GM21723 (cell line): ENCODE measurements around the gene BRIP1.
A peak's percentile ranks its signal among the peaks of the same experiment; 100 is the strongest.
"Not testable (repeated sequence)": the region's sequence is repeated elsewhere in the genome, so short reads cannot be mapped to it uniquely, and the experiment has no call there.

ENCODE experiments used
- ATAC-seq: cut with Tn5 transposase; IDR thresholded peaks from one replicate; pipeline ENCODE4 v1.9.1; 2021; ENCODE audit warnings: mild to moderate bottlenecking, moderate library complexity; ENCODE audit not compliant: unreplicated experiment

BRIP1 gene

DNA sequence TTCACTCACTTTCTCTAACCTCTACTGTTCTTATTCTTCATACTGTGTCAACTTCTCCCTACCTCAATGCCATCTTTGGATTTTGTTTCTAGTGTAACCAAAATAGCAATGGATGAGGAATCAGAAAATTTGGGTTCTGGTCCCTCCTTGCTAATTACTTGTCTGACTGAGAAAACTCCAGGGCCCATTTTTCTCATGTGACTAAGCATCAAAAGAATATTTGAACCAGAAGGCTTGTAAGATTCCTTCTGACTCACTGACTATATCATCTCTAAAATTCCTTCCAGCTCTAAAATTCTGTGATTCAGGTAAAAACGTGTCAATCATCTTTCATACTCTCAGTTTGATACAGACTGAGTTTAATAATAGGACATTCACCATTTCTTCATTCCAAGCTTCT lies 57.9 kb downstream of the BRIP1 start:
- no peak for ATAC-seq

DNA sequence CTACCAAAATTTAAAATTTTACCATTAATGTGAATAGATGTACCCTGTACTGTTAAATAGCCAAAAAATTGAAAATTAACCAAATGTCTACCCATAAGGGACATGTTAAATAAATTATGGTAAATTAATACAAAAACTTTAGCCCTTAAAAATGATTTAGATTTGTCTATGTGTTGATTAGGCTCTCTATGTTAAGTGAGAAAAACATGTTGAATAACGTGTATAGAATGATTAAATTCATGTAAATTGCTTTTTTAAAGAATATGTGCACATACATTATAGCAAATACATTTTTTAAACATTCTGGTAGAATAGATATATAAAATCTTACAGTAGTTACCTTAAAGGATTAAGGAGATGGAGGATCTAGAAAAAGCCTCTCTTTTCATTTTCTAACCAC lies 59.5 kb downstream of the BRIP1 start:
- no peak for ATAC-seq

DNA sequence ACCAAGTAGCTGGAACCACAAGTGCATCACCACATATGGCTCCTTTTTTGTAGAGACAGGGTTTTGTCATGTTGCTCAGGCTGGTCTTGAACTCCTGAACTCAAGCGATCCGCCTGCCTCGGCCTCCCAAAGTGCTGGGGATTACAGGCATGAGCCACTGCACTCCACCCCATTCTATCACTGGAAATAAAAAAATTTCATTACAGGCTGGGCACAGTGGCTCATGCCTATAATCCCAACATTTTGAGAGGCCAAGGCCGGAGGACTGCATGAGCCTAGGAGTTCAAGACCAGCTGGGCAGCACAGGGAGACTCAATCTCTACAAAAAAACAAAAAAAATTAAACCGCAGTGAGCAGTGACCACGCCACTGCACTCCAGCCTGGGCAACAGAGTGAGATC lies 60.1 kb downstream of the BRIP1 start:
- ATAC-seq = no peak

DNA sequence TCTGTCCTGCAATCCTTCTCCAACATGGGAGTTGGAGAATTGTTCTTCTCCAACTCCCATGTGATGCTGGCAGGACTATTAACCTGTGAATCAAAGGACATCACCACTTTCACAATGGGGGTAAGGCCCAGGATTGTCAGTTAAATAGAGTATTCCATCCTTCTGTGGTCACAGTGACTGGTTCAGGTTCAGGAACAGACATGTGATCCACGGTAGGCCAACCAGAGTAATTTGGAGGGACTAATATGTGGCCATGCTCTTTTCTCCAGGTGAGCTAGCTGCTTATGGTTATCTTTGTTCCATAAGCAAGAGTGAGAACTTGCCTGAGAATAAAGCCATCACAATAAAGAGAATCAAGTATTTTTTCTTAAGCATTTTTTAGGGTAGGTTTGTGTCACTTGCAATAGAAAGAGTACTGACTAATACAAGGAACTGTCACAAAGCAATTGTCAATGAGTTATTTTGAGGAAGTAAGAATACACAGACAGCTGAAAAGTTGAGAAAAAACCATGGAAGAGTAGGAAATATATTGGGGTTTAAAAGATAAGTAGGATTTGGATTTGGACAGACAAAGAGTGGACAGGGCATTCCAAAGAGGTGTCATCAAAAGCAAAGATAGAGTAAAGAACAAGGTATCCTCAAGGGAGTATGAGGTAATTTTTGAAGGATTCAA lies 63.4 kb downstream of the BRIP1 start:
- ATAC-seq = no peak

DNA sequence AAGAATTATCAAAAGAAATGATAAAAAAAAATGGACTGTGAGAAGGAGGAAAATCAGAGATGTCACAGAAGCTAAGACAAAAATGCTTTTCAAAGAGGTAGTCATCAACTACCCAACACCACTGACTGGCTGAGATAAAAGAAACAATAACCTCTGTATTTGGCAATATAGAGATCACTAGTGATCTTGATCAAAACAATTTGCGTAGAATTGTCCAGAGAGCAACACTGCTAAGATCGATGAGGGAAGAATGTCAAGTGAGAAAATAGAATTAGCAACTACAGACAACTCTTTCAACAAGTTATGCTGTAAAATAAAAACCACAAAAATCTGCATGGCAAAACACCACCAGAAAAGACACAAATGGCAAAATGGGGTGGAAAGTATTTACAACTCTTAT lies 66.0 kb downstream of the BRIP1 start:
- ATAC-seq = no peak

DNA sequence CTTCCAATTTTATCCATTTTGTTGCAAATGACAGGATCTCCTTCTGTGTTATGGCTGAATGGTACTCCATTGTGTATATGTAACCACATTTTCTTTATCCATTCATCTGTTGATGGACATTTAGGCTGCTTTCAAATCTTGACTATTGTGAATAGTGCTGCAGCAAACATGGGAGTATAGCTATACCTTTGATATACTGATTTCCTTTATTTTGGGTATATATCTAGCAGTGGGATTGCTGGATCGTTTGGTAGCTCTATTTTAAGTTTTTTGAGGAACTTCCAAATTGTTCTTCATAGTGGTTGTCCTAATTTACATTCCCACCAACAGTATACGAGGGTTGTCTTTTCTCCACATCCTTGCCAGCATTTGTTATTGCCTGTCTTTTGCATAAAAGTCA lies 67.8 kb downstream of the BRIP1 start:
- ATAC-seq = no peak

DNA sequence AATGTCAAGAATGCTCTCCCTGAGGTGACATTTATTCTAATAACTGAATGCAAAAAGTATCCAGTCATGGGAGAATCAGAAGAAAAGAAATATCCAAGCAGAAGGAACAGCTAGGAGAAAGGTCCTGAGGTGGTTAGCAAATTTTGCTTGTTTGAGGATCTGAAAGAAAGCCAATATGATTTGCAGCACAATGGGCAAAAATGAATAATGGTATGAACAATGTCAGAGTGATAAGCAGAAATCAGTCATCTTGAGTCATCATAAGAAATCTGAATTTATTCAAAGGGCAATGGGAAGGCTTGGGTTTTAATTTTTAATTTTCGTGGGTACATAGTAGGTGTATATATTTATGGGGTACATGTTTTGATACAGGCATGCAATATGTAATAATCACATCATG lies 68.5 kb downstream of the BRIP1 start:
- no peak for ATAC-seq

DNA sequence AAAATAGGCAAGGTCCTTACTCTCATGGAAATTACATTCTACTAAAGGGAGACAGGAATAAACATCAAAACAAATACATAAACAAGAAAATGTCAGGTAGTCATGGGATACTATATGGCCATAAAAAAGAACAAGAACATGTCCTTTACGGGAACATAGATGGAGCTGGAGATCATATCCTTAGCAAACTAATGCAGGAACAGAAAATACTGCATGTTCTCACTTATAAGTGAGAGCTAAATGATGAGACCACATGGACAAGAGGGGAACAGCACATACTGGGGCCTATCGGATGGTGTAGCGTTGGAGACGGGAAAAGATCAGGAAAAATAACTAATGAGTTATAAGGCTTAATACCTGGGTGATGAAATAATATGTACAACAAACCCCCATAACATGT lies 69.1 kb downstream of the BRIP1 start:
- no peak for ATAC-seq

DNA sequence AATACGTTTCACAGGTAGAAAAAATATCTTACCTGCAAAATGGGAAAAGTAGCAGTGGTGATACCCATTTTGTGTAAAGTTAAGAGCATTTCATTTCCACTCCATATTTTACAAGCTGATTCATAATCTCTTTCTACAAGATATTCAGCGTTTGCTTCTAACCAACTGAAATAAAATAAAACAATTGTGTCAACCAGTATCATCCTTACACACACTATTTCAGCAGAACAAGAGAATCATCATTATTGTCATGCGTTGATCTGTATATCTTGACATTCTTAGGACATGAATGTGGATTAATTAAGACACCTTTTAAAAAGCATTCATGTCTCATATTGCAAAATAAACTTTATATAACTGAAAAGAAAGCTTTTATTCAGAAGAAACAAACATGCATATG lies 69.8 kb downstream of the BRIP1 start:
- no peak for ATAC-seq

DNA sequence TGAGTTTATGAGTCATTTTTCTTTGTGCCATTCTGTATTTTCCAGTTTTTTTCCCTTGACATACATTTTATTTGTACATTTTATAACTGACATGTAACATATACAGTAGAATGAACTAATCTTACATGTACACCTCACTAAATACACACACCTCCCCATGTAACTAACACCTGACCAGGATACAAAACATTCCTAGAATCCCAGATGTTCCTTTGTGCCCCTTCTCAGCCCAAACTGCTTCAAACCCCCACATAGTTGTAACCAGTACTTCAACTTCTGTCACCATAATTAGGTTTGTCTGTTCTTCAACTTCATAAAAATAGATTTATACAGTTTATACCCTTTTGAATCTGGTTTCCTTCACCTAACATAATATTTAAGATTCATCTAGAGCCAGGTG lies 73.5 kb downstream of the BRIP1 start:
- no peak for ATAC-seq

DNA sequence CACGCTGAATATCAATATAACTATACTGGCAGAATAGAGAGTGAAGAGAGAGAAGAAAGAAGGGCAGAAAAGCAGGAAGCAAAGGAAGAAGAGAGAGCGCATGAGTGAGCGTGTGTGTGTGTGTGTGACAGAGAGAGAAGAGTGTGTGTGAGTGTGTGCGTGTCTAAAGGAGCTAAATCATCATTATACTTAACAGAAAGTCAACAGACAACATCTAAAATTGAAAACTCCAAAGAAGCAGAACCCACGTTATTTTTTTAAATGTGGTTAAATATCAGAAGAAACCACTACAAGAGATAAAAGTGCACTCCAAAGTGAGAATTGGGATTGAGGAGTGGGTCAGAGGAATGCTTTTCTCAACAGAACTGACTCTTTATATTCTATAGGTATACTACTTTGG lies 77.2 kb downstream of the BRIP1 start:
- ATAC-seq = no peak

DNA sequence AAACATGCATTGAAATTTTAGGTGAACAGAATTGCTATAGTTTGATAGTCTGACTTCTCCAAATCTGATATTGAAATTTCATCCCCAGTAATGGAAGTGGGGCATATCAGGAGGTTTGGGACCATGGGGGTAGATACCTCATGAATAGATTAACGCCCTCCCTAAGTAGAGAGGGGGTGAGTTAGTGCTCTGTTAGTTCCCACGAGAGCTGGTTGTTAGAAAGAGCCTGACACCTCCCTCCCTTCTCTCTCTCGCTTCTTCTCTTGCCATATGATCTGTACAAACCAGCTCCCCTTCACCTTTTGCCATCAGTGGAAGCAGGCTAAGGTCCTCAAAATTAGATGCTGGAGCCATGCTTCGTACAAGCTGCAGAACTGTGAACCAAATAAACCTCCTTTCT lies 78.8 kb downstream of the BRIP1 start:
- ATAC-seq = peak; percentile 28

DNA sequence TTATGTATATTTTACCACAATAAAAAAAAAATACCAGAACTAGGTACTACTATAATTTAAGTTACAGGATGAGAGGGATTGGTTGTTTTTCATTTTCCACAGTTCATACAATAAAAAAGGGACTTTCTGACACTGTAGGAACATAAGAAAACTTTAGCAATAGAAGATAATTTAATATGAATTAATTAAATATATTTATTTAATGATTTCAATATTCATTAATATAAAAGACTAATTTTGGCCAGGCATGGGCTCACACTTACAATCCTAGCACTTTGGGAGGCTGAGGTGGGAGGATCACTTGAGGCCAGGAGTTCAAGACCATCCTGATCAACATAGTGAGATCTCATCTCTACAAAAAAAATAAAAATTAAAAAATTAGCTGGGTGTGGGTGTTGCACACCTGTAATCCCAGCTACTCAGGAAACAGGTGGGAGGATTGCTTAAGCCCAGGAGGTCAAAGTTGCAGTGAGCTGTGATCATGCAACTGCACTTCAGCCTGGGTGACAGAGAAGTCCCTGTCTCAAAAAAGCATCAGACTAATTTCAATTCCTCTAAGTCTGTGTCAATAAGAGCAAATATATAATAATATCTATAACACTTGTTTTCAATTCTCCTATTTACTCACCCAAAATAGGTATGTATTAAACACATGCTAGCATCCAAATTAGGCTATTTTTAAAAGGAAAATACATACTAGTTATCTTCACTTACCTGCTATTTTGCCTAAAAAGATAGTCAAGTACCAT lies 79.6 kb downstream of the BRIP1 start:
- peak; percentile 81 for ATAC-seq

DNA sequence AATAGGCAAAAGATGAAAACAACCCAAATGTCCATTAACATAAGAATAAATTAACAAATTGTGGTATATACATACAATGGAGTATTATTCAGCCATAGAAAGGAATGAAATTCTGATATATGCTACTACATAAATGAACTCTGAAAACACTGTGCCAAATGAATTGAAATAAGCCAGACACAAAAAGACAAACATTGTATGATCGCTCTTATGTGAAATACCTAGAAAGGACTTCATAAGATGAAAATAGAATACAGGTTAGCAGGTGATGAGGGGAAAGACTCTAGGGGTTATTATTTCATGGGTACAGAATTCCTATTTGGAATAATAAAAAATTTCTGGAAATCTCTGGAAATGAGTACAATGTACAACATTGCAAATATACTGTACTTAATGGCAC lies 80.2 kb downstream of the BRIP1 start:
- ATAC-seq = no peak

DNA sequence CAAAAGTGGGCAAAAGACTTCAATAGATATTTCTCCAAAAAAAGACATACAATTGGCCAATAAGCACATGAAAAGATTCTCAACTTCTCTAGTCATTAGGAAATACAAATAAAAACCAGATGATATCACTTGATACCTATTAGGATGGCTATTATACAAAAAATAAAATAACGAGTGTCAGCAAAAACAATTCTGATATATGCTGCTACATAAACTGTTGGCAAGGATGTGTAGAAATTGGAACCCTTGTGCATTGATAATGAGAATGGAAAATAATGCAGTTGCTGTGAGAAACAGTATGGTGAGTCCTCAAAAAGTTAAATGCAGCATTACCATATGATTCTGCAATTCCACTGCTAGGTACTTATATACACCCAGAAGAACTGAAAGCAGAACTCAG lies 80.6 kb downstream of the BRIP1 start:
- no peak for ATAC-seq

DNA sequence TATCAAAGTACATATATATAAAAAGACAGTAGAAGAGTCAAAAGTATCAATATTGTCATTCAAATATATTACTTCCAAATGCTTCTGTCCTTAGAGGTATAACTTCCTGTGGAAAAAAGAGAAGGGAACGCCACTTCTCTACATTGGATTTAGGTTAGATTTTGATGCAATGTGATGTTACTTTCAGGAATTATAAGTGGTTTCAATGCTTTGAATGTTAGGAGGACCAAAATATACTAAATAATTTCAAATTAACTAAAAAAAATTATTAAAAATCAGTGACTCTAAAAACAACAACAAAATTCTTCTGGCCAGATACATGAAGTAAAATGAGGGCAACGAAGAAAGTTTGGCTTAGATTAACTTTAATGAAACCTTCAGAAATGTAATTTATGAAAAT lies 88.0 kb downstream of the BRIP1 start:
- no peak for ATAC-seq

DNA sequence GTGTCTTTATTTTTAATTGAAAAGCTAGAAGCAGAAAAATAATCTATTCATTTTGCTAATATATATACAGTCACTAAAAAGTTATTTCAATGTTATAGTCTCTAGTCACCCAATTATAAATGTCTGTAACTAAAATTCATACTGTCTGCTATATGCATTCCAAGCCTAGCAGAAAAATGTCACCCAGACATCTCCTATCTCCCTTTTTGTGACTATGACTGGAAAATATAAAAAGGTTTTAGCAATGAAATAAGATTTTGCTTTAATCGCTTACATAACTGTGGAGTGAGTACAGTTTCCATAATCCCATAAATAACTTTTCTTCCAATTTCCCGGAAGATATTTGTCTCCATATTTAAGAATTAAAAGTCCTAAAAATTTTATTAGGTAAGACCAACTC lies 88.6 kb downstream of the BRIP1 start:
- no peak for ATAC-seq

DNA sequence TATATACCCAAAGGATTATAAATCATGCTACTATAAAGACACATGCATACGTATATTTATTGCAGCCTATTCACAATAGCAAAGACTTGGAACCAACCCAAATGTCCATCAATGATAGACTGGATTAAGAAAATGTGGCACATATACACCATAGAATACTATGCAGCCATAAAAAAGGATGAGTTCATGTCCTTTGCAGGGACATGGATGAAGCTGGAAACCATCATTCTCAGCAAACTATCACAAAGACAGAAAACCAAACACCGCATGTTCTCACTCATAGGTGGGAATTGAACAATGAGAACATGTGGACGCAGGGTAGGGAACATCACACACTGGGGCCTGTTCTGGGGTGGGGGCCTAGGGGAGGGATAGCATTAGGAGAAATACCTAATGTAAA lies 89.2 kb downstream of the BRIP1 start:
- not testable (repeated sequence) for ATAC-seq

DNA sequence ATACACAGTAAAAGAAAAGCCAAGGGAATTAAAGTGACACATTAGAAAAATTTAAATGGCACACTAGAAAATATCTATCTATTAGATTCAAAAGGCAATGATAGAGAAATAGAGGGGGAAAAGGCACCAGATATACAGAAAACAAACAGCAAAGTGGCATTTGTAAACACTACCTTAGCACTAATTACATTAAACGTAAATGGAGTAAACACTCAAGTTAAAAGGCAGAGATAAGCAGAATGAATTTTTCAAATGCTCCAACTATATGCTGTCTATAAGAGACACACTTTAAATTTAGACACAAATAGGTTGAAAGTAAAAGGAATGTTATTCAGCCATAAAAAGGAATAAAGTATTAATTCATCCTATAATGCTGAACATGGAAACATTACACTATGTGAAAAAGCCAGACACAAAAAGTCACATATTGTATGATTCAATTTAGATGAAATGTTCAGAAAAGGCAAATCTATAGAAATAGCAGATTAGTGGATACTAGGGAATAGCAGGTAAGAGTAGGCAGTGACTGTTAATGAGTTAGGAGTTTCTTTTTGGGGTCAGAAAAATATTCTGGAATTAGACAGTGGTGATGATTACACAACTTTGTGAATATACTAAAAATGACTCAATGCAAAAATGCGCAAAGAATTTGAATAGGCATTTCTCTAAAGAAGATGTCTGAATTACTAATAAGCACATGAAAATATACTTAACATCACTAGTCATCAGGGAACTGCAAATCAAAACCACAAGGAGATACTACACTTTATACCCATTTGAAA lies 92.4 kb downstream of the BRIP1 start:
- no peak for ATAC-seq

DNA sequence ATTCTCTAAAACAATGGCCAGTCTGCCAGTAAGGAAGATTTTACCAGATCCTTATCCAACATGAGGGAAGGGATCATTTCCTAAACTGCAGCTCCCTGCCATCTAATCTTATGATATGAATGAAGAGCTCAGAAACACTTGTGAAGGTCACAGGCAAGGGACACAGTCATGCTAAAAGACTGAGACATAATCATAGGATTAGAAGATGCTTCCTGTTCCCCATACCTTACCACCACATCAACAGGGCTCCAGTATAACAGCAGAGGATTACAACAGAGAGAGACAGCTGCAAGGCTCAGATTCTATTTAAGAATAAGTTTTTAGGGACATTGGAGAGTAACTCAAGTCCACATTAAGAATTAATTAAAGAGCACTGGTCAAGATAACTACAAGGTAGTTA lies 93.3 kb downstream of the BRIP1 start:
- no peak for ATAC-seq

DNA sequence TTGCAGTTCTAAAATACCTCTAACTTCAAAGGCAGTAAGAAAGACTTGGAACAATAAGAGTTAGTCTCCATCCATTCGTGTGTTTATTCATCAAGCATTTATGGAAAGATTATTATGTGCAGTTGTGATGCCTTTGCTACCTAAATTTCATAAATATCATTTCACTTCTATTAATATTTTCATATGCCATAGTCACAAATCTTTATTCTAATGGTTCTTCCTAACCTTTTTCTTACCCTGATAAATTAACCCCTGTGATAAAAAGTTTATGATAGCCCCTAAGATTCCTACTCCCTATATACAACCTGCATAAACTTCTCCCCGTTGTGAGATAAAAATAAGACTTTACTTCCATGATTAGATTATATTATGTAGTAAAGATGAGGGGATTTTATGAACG lies 94.9 kb downstream of the BRIP1 start:
- no peak for ATAC-seq

DNA sequence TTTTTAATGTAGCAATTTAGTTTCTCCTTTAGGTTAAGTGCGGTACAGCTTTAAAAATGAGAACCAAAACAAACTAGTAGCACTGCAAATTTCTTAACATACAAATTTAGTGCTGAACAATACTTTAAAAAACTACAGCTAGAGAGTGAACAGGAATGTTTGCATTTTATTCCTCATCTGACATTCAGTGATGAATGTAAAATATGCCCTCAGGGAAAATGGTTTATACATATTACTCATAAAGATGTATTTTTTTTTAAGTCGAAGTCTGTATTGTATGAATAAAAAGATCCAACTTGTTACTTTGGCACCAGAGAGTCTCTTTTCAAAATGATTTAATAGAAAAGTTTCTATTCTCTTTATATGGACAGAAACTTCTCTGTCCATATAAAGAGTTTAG lies 96.8 kb downstream of the BRIP1 start:
- ATAC-seq = no peak
